Esophagus squamous epithelium (tissue), 4 donors: ENCODE data around the gene SHOX.

Experiments used
- POLR2A ChIP-seq, 4 donors: fragments of 450-650 bp; IDR thresholded peaks; one replicate each; pipeline ENCODE4 v1.6.1; 2017; ENCODE audit warnings: antibody characterized with exemption in 4 of 4, mild to moderate bottlenecking in 4 of 4, moderate library complexity in 3 of 4
- TF ChIP-seq, protein P1 (sequence below), 6 experiments: fragments of 450-650 bp in 4 of 6; fragments of 200-600 bp in 2 of 6; sonication (generic) in 2 of 6; IDR thresholded peaks; one replicate each; pipeline ENCODE4 v1.5.1; 2016 to 2019; ENCODE audit warnings: antibody characterized with exemption in 6 of 6, mild to moderate bottlenecking in 4 of 6, moderate library complexity in 4 of 6

GRCh38 chrX:663841-664240 lies 33.2 kb downstream of the SHOX start:
- TF ChIP-seq, protein P1, sequence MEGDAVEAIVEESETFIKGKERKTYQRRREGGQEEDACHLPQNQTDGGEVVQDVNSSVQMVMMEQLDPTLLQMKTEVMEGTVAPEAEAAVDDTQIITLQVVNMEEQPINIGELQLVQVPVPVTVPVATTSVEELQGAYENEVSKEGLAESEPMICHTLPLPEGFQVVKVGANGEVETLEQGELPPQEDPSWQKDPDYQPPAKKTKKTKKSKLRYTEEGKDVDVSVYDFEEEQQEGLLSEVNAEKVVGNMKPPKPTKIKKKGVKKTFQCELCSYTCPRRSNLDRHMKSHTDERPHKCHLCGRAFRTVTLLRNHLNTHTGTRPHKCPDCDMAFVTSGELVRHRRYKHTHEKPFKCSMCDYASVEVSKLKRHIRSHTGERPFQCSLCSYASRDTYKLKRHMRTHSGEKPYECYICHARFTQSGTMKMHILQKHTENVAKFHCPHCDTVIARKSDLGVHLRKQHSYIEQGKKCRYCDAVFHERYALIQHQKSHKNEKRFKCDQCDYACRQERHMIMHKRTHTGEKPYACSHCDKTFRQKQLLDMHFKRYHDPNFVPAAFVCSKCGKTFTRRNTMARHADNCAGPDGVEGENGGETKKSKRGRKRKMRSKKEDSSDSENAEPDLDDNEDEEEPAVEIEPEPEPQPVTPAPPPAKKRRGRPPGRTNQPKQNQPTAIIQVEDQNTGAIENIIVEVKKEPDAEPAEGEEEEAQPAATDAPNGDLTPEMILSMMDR (IDR thresholded peaks at IDR 0.05): no peak
- no peak for TF ChIP-seq POLR2A (IDR thresholded peaks at IDR 0.05)
